Measurements from ENCODE around the gene CABLES2.

The CABLES2 gene

DNA sequence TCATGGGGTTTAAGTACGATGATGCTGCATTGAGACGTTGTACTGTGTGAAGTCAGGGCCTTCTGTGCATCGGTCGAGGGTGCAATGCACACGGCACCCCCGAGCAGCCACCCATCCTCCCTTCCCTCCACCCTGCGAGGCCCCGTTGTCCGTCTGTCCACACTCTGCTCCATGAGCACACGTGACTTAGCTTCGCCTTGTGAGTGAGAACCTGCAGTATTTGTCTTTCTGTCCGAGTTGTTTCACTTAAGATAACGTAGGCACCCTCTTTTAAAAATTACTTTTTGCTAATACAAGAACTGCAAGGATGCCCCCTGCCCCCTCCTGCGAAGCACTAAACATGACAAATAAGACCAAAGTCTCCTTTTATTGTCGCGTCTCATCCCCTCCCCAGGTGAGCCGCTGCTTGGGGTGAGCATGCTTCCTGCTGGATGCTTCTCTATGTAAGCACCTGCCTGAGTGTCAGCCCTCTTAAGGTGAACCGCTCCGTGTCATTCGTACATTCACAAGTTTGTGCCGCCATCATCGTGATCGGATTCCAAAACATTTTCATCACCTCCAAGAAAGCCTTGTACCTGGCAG lies 23.9 kb upstream of the CABLES2 start:
- DNase-seq, result no peak
- H3K4me3 Mint-ChIP-seq, result no peak overlapping the region
- peaks cover 28% of the 10 kb centered on the region for H3K27me3 Mint-ChIP-seq (ENCODE audit: low read depth, poor library complexity)
- H3K9me3 Mint-ChIP-seq, result no peaks in the 10 kb centered on the region
- no peaks in the 10 kb centered on the region for H3K36me3 Mint-ChIP-seq (ENCODE audit: low read depth)
- no peak overlapping the region for H3K27ac Mint-ChIP-seq
- TF ChIP-seq, protein P1, sequence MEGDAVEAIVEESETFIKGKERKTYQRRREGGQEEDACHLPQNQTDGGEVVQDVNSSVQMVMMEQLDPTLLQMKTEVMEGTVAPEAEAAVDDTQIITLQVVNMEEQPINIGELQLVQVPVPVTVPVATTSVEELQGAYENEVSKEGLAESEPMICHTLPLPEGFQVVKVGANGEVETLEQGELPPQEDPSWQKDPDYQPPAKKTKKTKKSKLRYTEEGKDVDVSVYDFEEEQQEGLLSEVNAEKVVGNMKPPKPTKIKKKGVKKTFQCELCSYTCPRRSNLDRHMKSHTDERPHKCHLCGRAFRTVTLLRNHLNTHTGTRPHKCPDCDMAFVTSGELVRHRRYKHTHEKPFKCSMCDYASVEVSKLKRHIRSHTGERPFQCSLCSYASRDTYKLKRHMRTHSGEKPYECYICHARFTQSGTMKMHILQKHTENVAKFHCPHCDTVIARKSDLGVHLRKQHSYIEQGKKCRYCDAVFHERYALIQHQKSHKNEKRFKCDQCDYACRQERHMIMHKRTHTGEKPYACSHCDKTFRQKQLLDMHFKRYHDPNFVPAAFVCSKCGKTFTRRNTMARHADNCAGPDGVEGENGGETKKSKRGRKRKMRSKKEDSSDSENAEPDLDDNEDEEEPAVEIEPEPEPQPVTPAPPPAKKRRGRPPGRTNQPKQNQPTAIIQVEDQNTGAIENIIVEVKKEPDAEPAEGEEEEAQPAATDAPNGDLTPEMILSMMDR (IDR thresholded peaks at IDR 0.05), result no peak
- peaks cover 69% of the 10 kb centered on the region for H3K4me1 Mint-ChIP-seq

DNA sequence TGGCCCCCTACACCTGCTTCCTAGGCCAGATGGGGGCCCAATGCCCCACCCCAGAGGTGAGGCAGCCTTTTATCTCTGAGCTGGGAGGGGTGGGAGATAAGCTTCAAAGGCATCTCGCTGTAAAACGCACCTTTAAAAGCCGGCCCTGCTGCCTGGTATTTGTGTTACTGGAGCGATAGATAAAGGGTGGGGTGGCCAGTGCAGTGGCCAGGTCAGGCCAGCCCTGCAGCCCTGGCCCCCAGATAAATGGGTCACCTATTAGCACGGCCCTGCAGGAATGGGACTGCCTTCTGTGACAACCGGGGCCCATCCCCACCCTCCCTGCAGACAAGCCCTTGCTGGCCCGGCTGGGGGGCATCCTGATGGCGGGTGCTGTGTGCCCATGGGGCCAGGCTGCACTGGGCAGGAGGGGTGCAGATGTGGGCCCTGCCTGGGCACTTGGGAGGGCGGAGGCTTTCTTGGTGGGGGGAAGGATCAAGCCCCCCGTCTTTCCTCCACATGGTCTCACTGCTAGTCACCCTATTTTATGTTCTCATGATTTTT lies 23.3 kb upstream of the CABLES2 start:
- no peaks in the 10 kb centered on the region for H3K36me3 Mint-ChIP-seq (ENCODE audit: low read depth)
- no peak overlapping the region for H3K4me3 Mint-ChIP-seq
- peaks cover 70% of the 10 kb centered on the region for H3K4me1 Mint-ChIP-seq

DNA sequence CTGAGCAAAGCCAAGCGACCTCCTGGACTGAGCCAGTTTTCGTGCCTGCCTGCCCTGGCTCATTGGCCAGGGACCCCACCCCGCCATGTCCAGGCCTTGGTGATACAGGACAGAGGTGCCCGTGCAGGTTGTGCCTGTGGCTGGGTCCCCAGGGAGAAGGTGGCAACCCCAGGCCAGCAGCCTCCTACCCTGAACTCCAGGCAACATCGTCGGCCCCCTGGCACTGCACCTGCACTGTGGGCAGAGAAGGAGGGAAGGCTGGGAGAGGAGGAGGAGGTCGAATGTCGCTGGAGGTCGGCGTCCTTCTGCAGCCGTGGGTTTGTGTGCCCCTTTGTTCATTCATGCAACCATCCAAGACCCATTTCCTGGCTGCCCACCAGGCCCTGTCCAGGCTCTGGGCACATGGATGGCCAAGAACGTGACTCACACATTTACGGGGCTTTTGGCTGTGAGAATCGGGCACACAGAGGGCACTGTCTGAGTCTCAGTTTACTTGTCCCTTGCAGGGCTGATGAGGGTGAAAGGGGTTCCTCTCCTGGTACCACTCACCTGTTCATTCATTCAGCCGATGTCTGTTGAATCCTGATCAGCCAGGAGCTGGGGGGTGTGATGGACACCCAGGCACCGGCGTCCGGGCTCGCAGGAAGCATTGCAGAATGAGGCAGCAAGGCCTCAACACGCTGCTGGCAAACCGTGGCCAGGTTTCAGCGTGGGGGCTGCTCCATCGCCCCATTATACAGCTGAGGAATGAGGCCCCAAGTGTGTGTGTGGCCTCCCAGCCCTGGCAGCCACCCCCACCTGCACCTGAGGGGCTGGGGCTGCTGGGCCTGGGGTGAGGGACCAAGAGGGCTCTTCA lies 22.6 kb upstream of the CABLES2 start:
- DNase-seq, result no peak
- TF ChIP-seq, protein P1 (IDR thresholded peaks at IDR 0.05), result no peak
- Mint-ChIP-seq H3K27me3 (ENCODE audit: low read depth, poor library complexity) (peaks cover 18% of the 10 kb centered on the region), H3K9me3 (no peaks in the 10 kb centered on the region), H3K4me3 (no peak overlapping the region), H3K27ac (no peak overlapping the region), H3K4me1 (peaks cover 68% of the 10 kb centered on the region), H3K36me3 (ENCODE audit: low read depth) (no peaks in the 10 kb centered on the region)

More for the DNA sequence above, 23.3 kb upstream of the CABLES2 start:
- DNase-seq, result no peak
- Mint-ChIP-seq H3K27me3 (ENCODE audit: low read depth, poor library complexity) (peaks cover 23% of the 10 kb centered on the region), H3K27ac (no peak overlapping the region), H3K9me3 (no peaks in the 10 kb centered on the region)
- TF ChIP-seq, protein P1 (IDR thresholded peaks at IDR 0.05), result no peak

DNA sequence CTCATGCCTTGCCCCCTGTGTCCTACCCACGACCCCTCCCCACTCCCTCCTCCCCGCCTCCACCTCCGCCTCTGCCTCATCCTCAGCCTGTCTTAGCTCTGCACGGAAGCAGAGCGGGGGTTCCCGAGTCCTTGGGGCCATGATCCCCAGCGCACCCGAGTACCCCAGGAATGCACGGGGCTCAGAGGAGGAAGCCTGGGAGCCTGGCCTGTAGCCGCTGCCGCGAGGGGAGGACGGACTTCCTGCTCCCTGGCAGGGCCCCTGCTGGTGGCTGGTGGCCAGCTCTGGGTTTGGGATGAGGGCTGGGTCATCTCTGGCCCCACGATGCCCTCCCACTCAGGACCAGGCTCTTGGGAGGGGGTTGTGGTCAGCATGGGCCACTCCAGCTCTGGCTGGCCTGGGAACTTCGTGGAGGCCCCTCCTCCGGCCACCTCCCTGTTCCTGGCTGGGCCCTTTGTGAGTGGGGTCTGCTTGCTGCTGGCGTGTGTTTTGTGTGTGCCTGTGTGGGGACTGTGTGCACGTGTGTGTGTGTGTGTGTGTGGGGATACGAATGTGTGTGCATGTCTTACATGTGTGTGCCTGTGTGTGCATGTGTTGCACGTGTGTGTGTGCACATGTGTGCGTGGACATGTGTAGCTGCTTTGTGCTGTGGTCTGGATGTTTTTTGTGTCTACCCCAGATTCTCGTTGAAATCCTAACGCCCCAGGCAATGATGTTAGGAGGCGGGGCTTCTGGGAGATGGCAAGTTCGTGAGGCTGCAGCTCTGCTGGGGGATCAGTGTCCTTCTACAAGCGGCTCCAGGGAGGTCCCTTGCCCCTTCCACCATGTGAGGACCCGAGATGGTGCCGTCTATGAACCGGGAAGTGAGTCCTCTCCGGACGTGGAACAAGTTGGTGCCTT lies 21.6 kb upstream of the CABLES2 start:
- Mint-ChIP-seq H3K27ac (peak overlapping the region; percentile 67), H3K27me3 (ENCODE audit: low read depth, poor library complexity) (peaks cover 18% of the 10 kb centered on the region), H3K9me3 (no peaks in the 10 kb centered on the region), H3K4me1 (peaks cover 65% of the 10 kb centered on the region), H3K36me3 (ENCODE audit: low read depth) (no peaks in the 10 kb centered on the region), H3K4me3 (peak overlapping the region; percentile 45)
- DNase-seq, result no peak
- TF ChIP-seq, protein P1 (IDR thresholded peaks at IDR 0.05), result no peak

DNA sequence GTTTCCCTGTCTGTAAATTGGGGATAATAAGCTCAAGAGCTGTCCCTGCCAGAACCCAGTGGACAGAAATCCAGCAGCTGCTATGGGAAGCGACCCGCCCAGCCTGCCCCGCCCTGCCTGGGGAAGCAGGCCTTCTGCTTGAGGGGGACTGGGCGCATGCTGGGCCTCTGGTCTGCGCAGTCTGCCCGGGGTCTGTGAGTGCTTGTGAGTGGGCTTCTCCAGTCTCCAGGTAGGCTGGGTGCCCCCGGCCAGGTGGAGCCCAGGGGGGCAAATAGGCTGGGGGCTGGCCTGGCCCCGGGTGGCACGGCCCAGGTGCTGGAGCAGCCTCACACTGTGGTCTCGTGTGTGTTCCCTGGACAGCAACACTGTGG lies 20.9 kb upstream of the CABLES2 start:
- H3K27ac Mint-ChIP-seq, result no peak overlapping the region
- peaks cover 16% of the 10 kb centered on the region for H3K27me3 Mint-ChIP-seq (ENCODE audit: low read depth, poor library complexity)
- no peak for DNase-seq
- peaks cover 61% of the 10 kb centered on the region for H3K4me1 Mint-ChIP-seq
- no peak overlapping the region for H3K4me3 Mint-ChIP-seq
- no peaks in the 10 kb centered on the region for H3K36me3 Mint-ChIP-seq (ENCODE audit: low read depth)
- TF ChIP-seq, protein P1 (IDR thresholded peaks at IDR 0.05), result no peak
- H3K9me3 Mint-ChIP-seq, result no peaks in the 10 kb centered on the region

Measured in nephron progenitor cell (in vitro differentiated cells).